Measurements from ENCODE around the gene ASPRV1. TPM values are rescaled to one million over a fixed set of nuclear protein-coding genes. Genes with fewer than 3 reads are reported as not detected.

Gene ASPRV1
- total and polyA plus RNA-seq, 9 donors, result 1.1 to 5.5 (median 4.4) TPM

GRCh38 chr2:69983392-69983966, 22.0 kb upstream of the ASPRV1 start:
- H3K9me3 ChIP-seq, result no peaks in the 10 kb centered on the region
- DNase-seq, result no peak
- intact Hi-C loops (cut with DNase I), result no loop called here
- H3K36me3 ChIP-seq, result no peaks in the 10 kb centered on the region
- no peaks in the 10 kb centered on the region for H3K27me3 ChIP-seq
- TF ChIP-seq CTCF (IDR thresholded peaks at IDR 0.05) (no peak), EP300 (IDR thresholded peaks at IDR 0.05) (no peak), POLR2A (IDR thresholded peaks at IDR 0.05) (no peak)
- 88 to 92% (median 90%) methylated on average over 3 of the region's 3 CpGs for WGBS, 3 donors
- no peak overlapping the region for H3K27ac ChIP-seq
- no peaks in the 10 kb centered on the region for H3K4me1 ChIP-seq (ENCODE audit: insufficient read depth)
- H3K4me3 ChIP-seq, result no peak overlapping the region

- DNase-seq, result no peak
- H3K27me3 ChIP-seq, result no peaks in the 10 kb centered on the region
- H3K4me3 ChIP-seq, result no peak overlapping the region
- no peaks in the 10 kb centered on the region for H3K4me1 ChIP-seq (ENCODE audit: insufficient read depth)
- no peaks in the 10 kb centered on the region for H3K36me3 ChIP-seq
- TF ChIP-seq POLR2A (IDR thresholded peaks at IDR 0.05) (no peak), CTCF (IDR thresholded peaks at IDR 0.05) (no peak), EP300 (IDR thresholded peaks at IDR 0.05) (no peak)
- H3K9me3 ChIP-seq, result no peaks in the 10 kb centered on the region
- WGBS, 3 donors, result 73 to 78% (median 77%) methylated on average over 8 of the region's 8 CpGs
- intact Hi-C loops (cut with DNase I), result no loop called here
- no peak overlapping the region for H3K27ac ChIP-seq
These were observed 18.7 kb upstream of the ASPRV1 start for GRCh38 chr2:69979902-69980807.

DNA sequence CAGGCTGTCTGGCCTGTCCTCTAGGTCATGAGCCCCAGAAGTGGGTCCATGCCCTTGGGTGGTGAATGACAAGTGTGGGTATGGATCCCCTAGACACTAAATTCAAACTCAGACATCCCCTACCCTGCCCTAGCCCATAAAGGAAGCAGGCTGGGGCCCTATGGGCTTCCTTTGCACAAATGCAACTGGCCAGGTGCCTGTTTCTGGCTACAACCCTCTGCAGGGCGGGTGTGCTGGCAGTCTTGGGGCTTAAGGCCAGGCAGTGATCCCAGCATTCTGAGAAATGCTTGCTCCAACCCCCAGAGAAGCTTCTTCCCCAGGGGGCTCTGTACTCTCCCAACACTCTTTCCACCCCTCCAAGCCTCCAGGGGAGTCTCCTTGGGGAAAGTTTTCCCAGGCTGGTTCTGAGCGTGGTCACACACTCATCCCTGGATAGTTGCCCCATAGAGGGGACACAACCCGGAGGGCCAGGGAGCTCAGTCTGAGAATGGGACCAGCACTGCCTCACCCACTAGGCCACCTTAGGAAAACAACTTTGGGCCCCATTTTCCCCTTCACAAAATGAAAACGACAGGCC, 16.6 kb upstream of the ASPRV1 start:
- Histone ChIP-seq H3K9me3 (no peaks in the 10 kb centered on the region), H3K4me3 (no peak overlapping the region), H3K27me3 (no peaks in the 10 kb centered on the region), H3K4me1 (ENCODE audit: insufficient read depth) (no peaks in the 10 kb centered on the region), H3K27ac (no peak overlapping the region), H3K36me3 (no peaks in the 10 kb centered on the region)
- no peak for TF ChIP-seq POLR2A (IDR thresholded peaks at IDR 0.05)
- TF ChIP-seq EP300 (IDR thresholded peaks at IDR 0.05), result no peak
- TF ChIP-seq CTCF (IDR thresholded peaks at IDR 0.05), result no peak
- 71 to 84% (median 83%) methylated on average over 4 of the region's 4 CpGs for WGBS, 3 donors
- intact Hi-C loops (cut with DNase I), result no loop called here
- no peak for DNase-seq

DNA sequence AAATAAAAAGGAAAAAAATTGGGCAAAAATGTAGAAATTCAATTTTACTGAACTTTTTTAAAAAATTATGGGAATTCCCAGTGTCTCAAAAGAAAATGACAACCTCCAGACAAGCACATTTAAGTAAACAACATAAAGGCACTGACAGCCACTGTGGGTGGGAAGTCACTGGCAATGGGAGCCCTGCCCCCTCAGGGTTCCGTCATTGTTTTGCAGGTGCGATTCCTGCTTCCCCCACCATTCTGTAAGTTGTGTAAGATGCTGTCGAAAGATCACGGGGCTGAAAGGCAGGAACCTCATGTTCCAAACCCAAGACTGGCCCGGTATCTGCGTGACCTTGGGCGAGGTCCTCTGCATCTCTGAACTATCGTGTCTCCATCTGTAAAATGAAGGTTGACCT, 15.8 kb upstream of the ASPRV1 start:
- Histone ChIP-seq H3K27ac (no peak overlapping the region), H3K27me3 (no peaks in the 10 kb centered on the region), H3K4me1 (ENCODE audit: insufficient read depth) (no peaks in the 10 kb centered on the region), H3K36me3 (no peaks in the 10 kb centered on the region), H3K9me3 (no peaks in the 10 kb centered on the region), H3K4me3 (no peak overlapping the region)
- intact Hi-C loops (cut with DNase I), result no loop called here
- DNase-seq, result no peak
- WGBS, 3 donors, result 87 to 92% (median 87%) methylated on average over 8 of the region's 8 CpGs
- no peak for TF ChIP-seq CTCF (IDR thresholded peaks at IDR 0.05)
- TF ChIP-seq EP300 (IDR thresholded peaks at IDR 0.05), result no peak
- no peak for TF ChIP-seq POLR2A (IDR thresholded peaks at IDR 0.05)
